Left cardiac atrium (tissue), 2 donors: ENCODE results near the gene PCDHGB4. TPM values are rescaled to one million over a fixed set of nuclear protein-coding genes. Genes with fewer than 3 reads are reported as not detected.

ENCODE experiments used
- total RNA-seq, 2 donors: library from RNA; stranded (reverse); fragmentation: NEBNext Ultra II Directional; extraction: Animal tissue kit (Norgen Biotek cat#: 25700); gene quantifications; one replicate each; pipeline ENCODE4 v1.2.1, GENCODE V29; 2021
- donor health status: DM: no; HTN: yes; CAD: no; lungs with severe emphysema.
- donor health status: DM: yes; HTN: yes; CAD: no.

The PCDHGB4 gene
- total RNA-seq, 2 donors from 2014 or later = 4.4 to 4.5 TPM

Other genes starting within 250 kb of the PCDHGB4 start
- gene PCDHB6, start 237.6 kb upstream of the PCDHGB4 start, total RNA-seq = under 1 TPM; 0.71 to 0.86 TPM
- 1 to 10 TPM; 1.0 to 1.7 TPM for gene PCDHB7, start 215.1 kb upstream of the PCDHGB4 start, total RNA-seq
- 1 to 10 TPM; 2.6 to 6.1 TPM for gene PCDHB8, start 209.9 kb upstream of the PCDHGB4 start, total RNA-seq
- 1 to 10 TPM; 2.6 to 3.1 TPM for gene PCDHB16, start 205.3 kb upstream of the PCDHGB4 start, total RNA-seq
- 1 to 10 TPM; 2.5 to 4.3 TPM for gene PCDHB9, start 200.5 kb upstream of the PCDHGB4 start, total RNA-seq
- gene PCDHB10, start 195.3 kb upstream of the PCDHGB4 start, total RNA-seq = 1 to 10 TPM; 1.3 to 1.5 TPM
- 1 to 10 TPM; 1.8 to 3.3 TPM for gene PCDHB11, start 188.1 kb upstream of the PCDHGB4 start, total RNA-seq
- 1 to 10 TPM; 2.4 to 2.6 TPM for gene PCDHB12, start 179.0 kb upstream of the PCDHGB4 start, total RNA-seq
- gene PCDHB13, start 173.8 kb upstream of the PCDHGB4 start, total RNA-seq = 1 to 10 TPM; 3.5 to 5.3 TPM
- gene PCDHB14, start 164.4 kb upstream of the PCDHGB4 start, total RNA-seq = 1 to 10 TPM; 3.9 to 5.8 TPM
- gene PCDHB15, start 142.3 kb upstream of the PCDHGB4 start, total RNA-seq = 1 to 10 TPM; 4.5 to 5.7 TPM
- gene SLC25A2, start 83.6 kb upstream of the PCDHGB4 start, total RNA-seq = not detected
- gene TAF7, start 66.9 kb upstream of the PCDHGB4 start, total RNA-seq = 10 to 100 TPM; 86.3 to 93.5 TPM
- gene PCDHGA1, start 57.2 kb upstream of the PCDHGB4 start, total RNA-seq = 1 to 10 TPM; 1.4 to 1.8 TPM
- gene PCDHGA2, start 48.9 kb upstream of the PCDHGB4 start, total RNA-seq = 1 to 10 TPM; 4.5 to 7.3 TPM
- gene PCDHGA3, start 43.9 kb upstream of the PCDHGB4 start, total RNA-seq = 1 to 10 TPM; 5.0 to 5.8 TPM
- 1 to 10 TPM; 3.0 to 3.2 TPM for gene PCDHGB1, start 37.6 kb upstream of the PCDHGB4 start, total RNA-seq
- gene PCDHGA4, start 32.7 kb upstream of the PCDHGB4 start, total RNA-seq = 1 to 10 TPM; 4.0 to 4.3 TPM
- gene PCDHGB2, start 27.7 kb upstream of the PCDHGB4 start, total RNA-seq = 1 to 10 TPM; 4.0 to 5.4 TPM
- gene PCDHGA5, start 23.5 kb upstream of the PCDHGB4 start, total RNA-seq = 1 to 10 TPM; 3.5 to 4.3 TPM
- 1 to 10 TPM; 3.9 to 4.6 TPM for gene PCDHGB3, start 17.5 kb upstream of the PCDHGB4 start, total RNA-seq
- 1 to 10 TPM; 3.7 to 4.4 TPM for gene PCDHGA6, start 13.8 kb upstream of the PCDHGB4 start, total RNA-seq
- 1 to 10 TPM; 3.2 to 3.5 TPM for gene PCDHGA7, start 5.0 kb upstream of the PCDHGB4 start, total RNA-seq
- gene PCDHGA8, start 4.9 kb downstream of the PCDHGB4 start, total RNA-seq = 1 to 10 TPM; 2.9 to 3.7 TPM
- 1 to 10 TPM; 6.4 to 7.7 TPM for gene PCDHGB5, start 10.2 kb downstream of the PCDHGB4 start, total RNA-seq
- 1 to 10 TPM; 3.6 to 4.0 TPM for gene PCDHGA9, start 15.1 kb downstream of the PCDHGB4 start, total RNA-seq
- 1 to 10 TPM; 4.9 to 5.2 TPM for gene PCDHGB6, start 20.3 kb downstream of the PCDHGB4 start, total RNA-seq
- 1 to 10 TPM; 3.3 to 4.6 TPM for gene PCDHGA10, start 25.3 kb downstream of the PCDHGB4 start, total RNA-seq
- 1 to 10 TPM; 7.6 to 8.8 TPM for gene PCDHGB7, start 30.0 kb downstream of the PCDHGB4 start, total RNA-seq
- 1 to 10 TPM; 3.2 to 3.5 TPM for gene PCDHGA11, start 33.4 kb downstream of the PCDHGB4 start, total RNA-seq
- 1 to 10 TPM; 4.5 to 6.5 TPM for gene PCDHGA12, start 42.8 kb downstream of the PCDHGB4 start, total RNA-seq
- 10 to 100 TPM; 33.7 to 39.1 TPM for gene PCDHGC3, start 88.3 kb downstream of the PCDHGB4 start, total RNA-seq
- 1 to 10 TPM; 1.4 to 1.7 TPM for gene PCDHGC4, start 97.3 kb downstream of the PCDHGB4 start, total RNA-seq
- gene PCDHGC5, start 101.4 kb downstream of the PCDHGB4 start, total RNA-seq = 1 to 10 TPM in 1 of 2 donors, under 1 TPM in 1; 0.97 to 1.7 TPM
- 10 to 100 TPM; 25.9 to 39.4 TPM for gene DIAPH1, start 231.3 kb downstream of the PCDHGB4 start, total RNA-seq
- gene HDAC3, start 249.2 kb downstream of the PCDHGB4 start, total RNA-seq = 10 to 100 TPM; 21.1 to 29.8 TPM
- gene RELL2, start 249.3 kb downstream of the PCDHGB4 start, total RNA-seq = 1 to 10 TPM; 1.4 to 1.6 TPM